DOHH2 (cell line): ENCODE results near the gene TTC21A.

ENCODE experiments used
- H3F3A ChIP-seq: fragments of 200-600 bp; sonication (generic), shearing (Covaris generic); 2 replicates; pipeline ENCODE4 v1.6.0; 2016; ENCODE audit warnings: antibody characterized with exemption, mild to moderate bottlenecking; ENCODE audit not compliant: control insufficient read depth, insufficient read depth
- H3K27ac ChIP-seq: fragments of 200-600 bp; sonication (generic); 2 replicates; pipeline ENCODE4 v1.5.1; 2014; ENCODE audit warnings: low read depth, mild to moderate bottlenecking, low read length, moderate library complexity
- H3K27me3 ChIP-seq: fragments of 200-600 bp; sonication (generic); 2 replicates; pipeline ENCODE4 v1.6.1; 2014; ENCODE audit warnings: mild to moderate bottlenecking, low read length, mixed read lengths; ENCODE audit not compliant: control insufficient read depth
- H3K36me3 ChIP-seq: fragments of 200-600 bp; sonication (generic); 2 replicates; pipeline ENCODE4 v1.6.1; 2014; ENCODE audit warnings: mild to moderate bottlenecking, low read length, moderate library complexity, mixed read lengths; ENCODE audit not compliant: control insufficient read depth
- H3K4me1 ChIP-seq: fragments of 200-600 bp; sonication (generic); 2 replicates; pipeline ENCODE4 v1.6.1; 2014; ENCODE audit warnings: mild to moderate bottlenecking, low read length, mixed read lengths; ENCODE audit not compliant: control insufficient read depth
- H3K4me2 ChIP-seq: fragments of 200-600 bp; sonication (generic); 2 replicates; pipeline ENCODE4 v1.6.0; 2014; ENCODE audit warnings: mild to moderate bottlenecking, low read length, moderate library complexity
- H3K4me3 ChIP-seq: fragments of 200-600 bp; sonication (generic); 2 replicates; pipeline ENCODE4 v1.5.1; 2014; ENCODE audit warnings: mild to moderate bottlenecking, low read length, mixed read lengths
- H3K79me2 ChIP-seq: fragments of 200-600 bp; sonication (generic); 2 replicates; pipeline ENCODE4 v1.6.1; 2014; ENCODE audit warnings: mild to moderate bottlenecking, low read length, mixed read lengths; ENCODE audit not compliant: control insufficient read depth
- H3K9me2 ChIP-seq: fragments of 200-600 bp; sonication (generic); replicated peaks from 2 replicates; pipeline ENCODE4 v1.6.1; 2014; ENCODE audit warnings: mild to moderate bottlenecking, low read length, mixed read lengths; ENCODE audit not compliant: control insufficient read depth
- H3K9me3 ChIP-seq: fragments of 200-600 bp; sonication (generic); 2 replicates; pipeline ENCODE4 v1.6.1; 2014; ENCODE audit warnings: antibody characterized with exemption, low read length, mixed read lengths; ENCODE audit not compliant: control insufficient read depth, insufficient read depth
- H4K20me1 ChIP-seq: fragments of 200-600 bp; sonication (generic); 2 replicates; pipeline ENCODE4 v1.6.0; 2014; ENCODE audit warnings: low read depth, mild to moderate bottlenecking, antibody characterized with exemption, low read length, moderate library complexity; ENCODE audit not compliant: control insufficient read depth, insufficient read depth
- EZH2phosphoT487 ChIP-seq: fragments of 200-600 bp; sonication (generic); IDR thresholded peaks from 2 replicates; pipeline ENCODE4 v1.6.1; 2017; ENCODE audit warnings: borderline replicate concordance, mild to moderate bottlenecking, antibody characterized with exemption, low read length, moderate library complexity, mixed read lengths
- TF ChIP-seq, protein P1 (sequence below): fragments of 200-600 bp; sonication (generic); IDR thresholded peaks from one replicate; pipeline ENCODE4 v1.5.1; 2014; ENCODE audit warnings: antibody characterized with exemption, mild to moderate bottlenecking, low read depth, low read length; ENCODE audit not compliant: poor library complexity, severe bottlenecking

The TTC21A gene

DNA sequence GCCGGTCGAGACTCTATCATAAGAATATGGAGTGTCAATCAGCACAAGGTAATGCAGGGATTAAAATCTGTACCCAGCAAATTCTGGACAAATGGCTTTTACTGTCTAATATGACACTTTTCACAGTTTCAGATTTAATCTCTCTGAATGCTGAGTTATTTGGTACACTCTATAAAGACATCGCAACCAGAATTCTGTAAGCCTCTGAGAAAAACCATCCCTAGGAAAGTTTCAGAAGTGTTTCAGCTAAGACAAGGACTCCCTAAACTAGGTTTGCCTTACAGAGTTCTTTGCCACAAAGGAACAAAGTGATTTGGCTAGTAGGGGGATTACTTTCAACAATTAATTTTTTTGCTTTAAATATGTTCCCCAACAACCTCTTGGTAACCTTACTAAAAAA lies 44.3 kb upstream of the TTC21A start:
- Histone ChIP-seq H3K4me3 (no peak overlapping the region), H3K27ac (no peak overlapping the region), H3K9me2 (no peaks in the 10 kb centered on the region), H3K79me2 (peaks cover 26% of the 10 kb centered on the region), H3F3A (no peaks in the 10 kb centered on the region), H3K36me3 (peaks cover 20% of the 10 kb centered on the region), H3K9me3 (no peaks in the 10 kb centered on the region), H3K4me1 (peaks cover 6% of the 10 kb centered on the region), H3K27me3 (no peaks in the 10 kb centered on the region), H4K20me1 (no peaks in the 10 kb centered on the region), H3K4me2 (no peak overlapping the region)
- no peak for TF ChIP-seq EZH2phosphoT487
- TF ChIP-seq, protein P1, sequence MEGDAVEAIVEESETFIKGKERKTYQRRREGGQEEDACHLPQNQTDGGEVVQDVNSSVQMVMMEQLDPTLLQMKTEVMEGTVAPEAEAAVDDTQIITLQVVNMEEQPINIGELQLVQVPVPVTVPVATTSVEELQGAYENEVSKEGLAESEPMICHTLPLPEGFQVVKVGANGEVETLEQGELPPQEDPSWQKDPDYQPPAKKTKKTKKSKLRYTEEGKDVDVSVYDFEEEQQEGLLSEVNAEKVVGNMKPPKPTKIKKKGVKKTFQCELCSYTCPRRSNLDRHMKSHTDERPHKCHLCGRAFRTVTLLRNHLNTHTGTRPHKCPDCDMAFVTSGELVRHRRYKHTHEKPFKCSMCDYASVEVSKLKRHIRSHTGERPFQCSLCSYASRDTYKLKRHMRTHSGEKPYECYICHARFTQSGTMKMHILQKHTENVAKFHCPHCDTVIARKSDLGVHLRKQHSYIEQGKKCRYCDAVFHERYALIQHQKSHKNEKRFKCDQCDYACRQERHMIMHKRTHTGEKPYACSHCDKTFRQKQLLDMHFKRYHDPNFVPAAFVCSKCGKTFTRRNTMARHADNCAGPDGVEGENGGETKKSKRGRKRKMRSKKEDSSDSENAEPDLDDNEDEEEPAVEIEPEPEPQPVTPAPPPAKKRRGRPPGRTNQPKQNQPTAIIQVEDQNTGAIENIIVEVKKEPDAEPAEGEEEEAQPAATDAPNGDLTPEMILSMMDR: no peak

GRCh38 chr3:39064646-39065045 lies 42.8 kb upstream of the TTC21A start:
- no peaks in the 10 kb centered on the region for H3K27me3 ChIP-seq
- H3K79me2 ChIP-seq: peaks cover 18% of the 10 kb centered on the region
- no peak overlapping the region for H3K4me3 ChIP-seq
- H3F3A ChIP-seq: no peaks in the 10 kb centered on the region
- H3K9me3 ChIP-seq: no peaks in the 10 kb centered on the region
- H3K9me2 ChIP-seq: no peaks in the 10 kb centered on the region
- no peak overlapping the region for H3K4me2 ChIP-seq
- peaks cover 6% of the 10 kb centered on the region for H3K4me1 ChIP-seq
- no peaks in the 10 kb centered on the region for H4K20me1 ChIP-seq
- TF ChIP-seq, protein P1: no peak
- no peak for TF ChIP-seq EZH2phosphoT487
- peaks cover 20% of the 10 kb centered on the region for H3K36me3 ChIP-seq
- H3K27ac ChIP-seq: no peak overlapping the region

- H3K4me1 ChIP-seq: peaks cover 6% of the 10 kb centered on the region
- no peaks in the 10 kb centered on the region for H3K9me3 ChIP-seq
- H3K27ac ChIP-seq: no peak overlapping the region
- H3K36me3 ChIP-seq: peaks cover 24% of the 10 kb centered on the region
- no peaks in the 10 kb centered on the region for H3K27me3 ChIP-seq
- no peak for TF ChIP-seq EZH2phosphoT487
- TF ChIP-seq, protein P1: peak; percentile 69
- no peak overlapping the region for H3K4me2 ChIP-seq
- no peaks in the 10 kb centered on the region for H4K20me1 ChIP-seq
- H3K9me2 ChIP-seq: no peaks in the 10 kb centered on the region
- no peak overlapping the region for H3K4me3 ChIP-seq
- peaks cover 15% of the 10 kb centered on the region for H3K79me2 ChIP-seq
- no peaks in the 10 kb centered on the region for H3F3A ChIP-seq
Measured at GRCh38 chr3:39065197-39065596, 42.3 kb upstream of the TTC21A start.
